ENCODE data around the gene WDR86. TPM values are rescaled to one million over a fixed set of nuclear protein-coding genes. Genes with fewer than 3 reads are reported as not detected.
A peak's percentile ranks its signal among the peaks of the same experiment; 100 is the strongest.

The WDR86 gene
- total RNA-seq, 1 experiment from 2014 or later: not detected

DNA sequence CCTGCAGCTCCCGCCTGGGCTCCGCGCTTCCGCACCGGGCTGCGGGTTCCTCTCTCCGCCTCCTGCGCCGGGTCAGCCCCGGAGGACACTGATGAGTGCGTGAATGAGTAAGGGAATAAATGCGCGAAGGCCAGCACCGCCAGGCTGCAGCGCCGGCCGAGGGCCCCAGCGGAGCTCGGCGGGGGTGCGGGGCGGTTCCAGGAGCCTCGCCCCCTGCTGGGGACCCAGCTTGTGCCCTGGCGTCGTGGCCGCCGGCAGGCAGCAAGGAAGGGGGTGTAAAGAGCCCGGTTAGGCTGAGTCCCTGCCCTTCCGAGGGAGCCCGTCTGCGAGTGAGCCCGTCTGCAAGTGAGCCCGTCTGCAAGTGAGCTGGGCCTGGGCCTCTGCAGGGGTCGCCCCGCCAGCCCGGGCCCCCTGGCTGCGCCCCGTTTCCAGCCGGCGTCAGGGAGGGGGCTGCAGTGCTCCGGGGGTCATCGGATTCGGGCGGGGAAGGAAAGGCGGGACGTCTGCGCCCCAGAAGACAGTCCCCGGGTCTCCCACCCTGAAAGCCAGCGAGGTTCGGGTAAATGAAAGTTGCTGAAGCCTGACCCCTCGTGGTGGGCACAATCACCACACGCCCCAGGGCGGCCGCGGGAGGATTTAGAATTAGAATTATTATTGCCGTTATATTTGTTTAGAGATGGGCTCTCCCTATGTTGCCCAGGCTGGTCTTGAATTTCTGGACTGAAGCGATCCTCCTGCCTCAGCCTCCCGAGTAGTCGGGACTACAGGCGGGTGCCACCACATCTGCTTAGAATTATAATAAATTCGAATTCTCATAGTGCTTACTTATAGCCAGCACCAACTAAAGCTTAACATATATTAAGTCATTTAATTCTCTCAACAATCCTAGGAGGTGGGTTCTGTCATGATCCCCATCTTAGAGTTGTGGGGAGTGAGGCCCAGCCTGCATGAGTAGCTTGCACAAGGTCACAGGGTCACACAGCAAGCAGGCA is 38.7 kb upstream of the WDR86 start:
- TF ChIP-seq ZFX (IDR thresholded peaks at IDR 0.05) (peak; percentile 61; the same call in 1 of the 2 replicates), POLR2A (IDR thresholded peaks at IDR 0.05; ENCODE audit: borderline replicate concordance, extremely low read depth, insufficient read depth, insufficient read length) (no peak), CTCF (IDR thresholded peaks at IDR 0.05 in 2 of 3, conservative IDR thresholded peaks at IDR 0.05 in 1 of 3; ENCODE audit: borderline replicate concordance in 1 of 3, insufficient read depth in 1 of 3, low read depth in 2 of 3, low read length in 2 of 3) (peak; percentile 70 to 94 (median 76)), RAD21 (IDR thresholded peaks at IDR 0.05; ENCODE audit: low read depth) (peak; percentile 93)
- H4K20me1 ChIP-seq (ENCODE audit: insufficient read depth): no peaks in the 10 kb centered on the region
- intact Hi-C loops (cut with micrococcal nuclease): loop anchor here (1.0 kb wide), 2 partner anchors 80 to 133 kb away; no protein-coding TSS in a partner anchor
- ChIA-PET RAD21 (ENCODE audit: low non-redundant PET in 1 of 2, low total read pairs in 2 of 2, uncharacterized antibody in 2 of 2, unreplicated experiment in 2 of 2) (interaction anchor here (1.1 to 2.3 kb wide), 5 partner anchors 11 to 133 kb away, joined by 3 to 12 read pairs (median 5); no protein-coding TSS in a partner anchor), CTCF (interaction anchor here (0.7 to 3.0 kb wide), 11 partner anchors 10 to 311 kb away, joined by 3 to 40 read pairs (median 4); no protein-coding TSS in a partner anchor), POLR2A (interaction anchor here (1.0 to 1.1 kb wide), 2 partner anchors 79 to 80 kb away, joined by 3 read pairs; no protein-coding TSS in a partner anchor)
- no peaks in the 10 kb centered on the region for H3K9me2 ChIP-seq (ENCODE audit: insufficient read depth)
- peak overlapping the region; percentile 34 to 53 for H3K4me3 ChIP-seq (replicated peaks in 1 of 2; ENCODE audit: low read depth in 1 of 2, low read length in 2 of 2)
- no TSS peak for BruUV-seq (replicated peaks)
- no peaks in the 10 kb centered on the region for H3K27me3 ChIP-seq (ENCODE audit: insufficient read depth, low read length)
- peak; percentile 13 for DNase-seq (ENCODE audit: low read depth, low spot score)
- H3K79me2 ChIP-seq (ENCODE audit: insufficient read depth, low read length): no peaks in the 10 kb centered on the region
- peak overlapping the region; percentile 86 for H2AFZ ChIP-seq (ENCODE audit: low read depth, low read length, poor library complexity, severe bottlenecking)
- peaks cover 13 to 33% of the 10 kb centered on the region in 2 experiments; a peak in 3 of 4 replicates for H3K4me1 ChIP-seq (ENCODE audit: control insufficient read depth in 1 of 2, insufficient read depth in 2 of 2, low read length in 2 of 2)
- no peaks in the 10 kb centered on the region for H3K9me3 ChIP-seq (ENCODE audit: control insufficient read depth in 1 of 2, insufficient read depth in 1 of 2, low read depth in 1 of 2, low read length in 2 of 2)
- peak overlapping the region; percentile 49 for H3K9ac ChIP-seq (ENCODE audit: low read length)
- H3K36me3 ChIP-seq (ENCODE audit: control insufficient read depth in 1 of 2, insufficient read depth in 2 of 2, low read length in 2 of 2): no peaks in the 10 kb centered on the region
- H3K4me2 ChIP-seq (ENCODE audit: low read length): peak overlapping the region; percentile 77
- ATAC-seq: peak; percentile 88
- H3K27ac ChIP-seq (ENCODE audit: low read depth, low read length): peak overlapping the region; percentile 19; the same call in 1 of the 2 replicates

All from HCT116 (cell line).